ENCODE measurements around the gene HOXA10. TPM values are rescaled to one million over a fixed set of nuclear protein-coding genes. Genes with fewer than 3 reads are reported as not detected.

HOXA10 gene
- total and polyA plus RNA-seq, 4 donors: 0.03 to 0.70 (median 0.13) TPM

DNA sequence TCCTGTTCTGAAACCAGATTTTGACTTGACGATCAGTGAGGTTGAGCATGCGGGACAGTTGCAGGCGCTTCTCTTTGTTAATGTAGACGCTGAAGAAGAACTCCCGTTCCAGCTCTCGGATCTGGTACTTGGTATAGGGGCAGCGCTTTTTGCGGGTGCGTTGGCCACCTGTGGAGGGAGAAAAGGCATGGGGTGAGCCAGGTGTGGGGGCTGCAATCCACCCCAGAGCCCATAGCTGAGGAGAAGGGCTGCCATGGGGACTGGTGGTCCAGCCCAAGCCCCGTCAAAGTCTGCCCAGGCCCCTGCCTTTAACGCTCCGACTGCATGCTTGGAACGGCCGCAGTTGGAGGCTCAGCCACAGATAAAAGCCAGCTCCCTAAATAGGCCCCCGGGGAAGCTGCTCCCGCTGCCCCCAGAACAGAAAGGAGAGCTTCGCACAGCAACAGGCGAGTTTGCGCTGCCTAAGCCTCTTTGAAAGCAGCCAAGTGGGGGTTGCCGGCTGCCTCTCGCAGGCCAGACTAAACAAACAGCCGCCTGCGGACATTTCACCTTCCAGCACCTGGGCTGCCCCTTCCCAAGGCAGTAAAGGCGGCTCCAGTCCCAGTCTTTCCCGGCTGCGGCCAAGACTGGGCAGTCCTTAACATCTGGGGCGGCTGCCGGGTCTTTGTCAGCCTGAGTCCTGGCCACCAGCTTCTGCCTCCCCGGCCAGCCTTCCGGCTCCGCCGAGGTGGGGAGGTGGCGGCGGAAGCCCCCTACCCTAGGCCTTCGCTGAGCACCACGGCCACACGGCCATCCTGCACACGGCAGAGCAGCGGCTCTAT lies 9.0 kb upstream of the HOXA10 start:
- DNase-seq (ENCODE audit: low spot score): no peak
- Histone ChIP-seq H3K9ac (ENCODE audit: low read depth in 1 of 2, low read length in 2 of 2) (no peak overlapping the region), H3K36me3 (ENCODE audit: control insufficient read depth in 4 of 4, insufficient read depth in 3 of 4, low read depth in 1 of 4, low read length in 3 of 4) (no peaks in the 10 kb centered on the region), H3K27ac (ENCODE audit: low read depth in 1 of 2, low read length in 2 of 2) (no peak overlapping the region), H3K27me3 (ENCODE audit: control insufficient read depth in 4 of 4, insufficient read depth in 4 of 4, low read length in 3 of 4) (peaks cover 13 to 57% (median 27%) of the 10 kb centered on the region in 4 donors), H3K4me3 (ENCODE audit: low read depth in 1 of 3, low read length in 3 of 3) (no peak overlapping the region), H3K4me1 (ENCODE audit: control insufficient read depth in 4 of 4, insufficient read depth in 4 of 4, low read length in 3 of 4) (peaks cover 2 to 29% (median 15%) of the 10 kb centered on the region in 4 donors), H3K9me3 (ENCODE audit: control insufficient read depth in 4 of 4, low read length in 3 of 4) (peaks cover 0 to 4% (median 0%) of the 10 kb centered on the region in 4 donors)
- TF ChIP-seq FOXA2 (IDR thresholded peaks at IDR 0.05): no peak
- TF ChIP-seq TAF1 (conservative IDR thresholded peaks at IDR 0.05): no peak
- TF ChIP-seq HNF4G (IDR thresholded peaks at IDR 0.05): no peak
- WGBS: 11% methylated on average over 39 of the region's 39 CpGs

DNA sequence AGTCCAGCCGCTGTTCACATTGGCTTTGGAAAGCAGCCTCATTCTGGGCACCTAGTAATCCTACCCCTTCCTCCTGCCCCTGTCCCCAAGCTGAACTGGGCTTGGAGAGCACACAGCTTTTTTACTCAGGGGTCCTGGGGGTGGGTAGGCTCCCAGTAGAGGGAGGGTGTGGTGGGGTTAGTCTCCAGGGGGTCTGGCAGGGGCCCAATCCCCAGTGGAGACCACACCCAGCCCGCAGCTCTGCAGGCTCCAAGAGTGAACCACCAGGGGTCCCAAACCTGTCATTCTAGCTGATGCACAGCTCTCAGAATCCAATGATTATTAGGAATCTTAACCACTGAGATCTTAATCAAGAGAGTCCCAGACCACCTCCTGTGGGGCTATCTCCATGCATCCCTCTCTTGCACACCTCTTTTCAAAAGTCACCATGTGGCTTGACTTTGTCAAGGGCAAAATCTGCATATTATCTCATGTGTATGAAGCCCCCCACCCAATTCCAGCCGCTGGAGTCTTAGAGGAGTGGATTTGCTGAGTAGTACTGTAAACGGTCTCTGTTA lies 8.2 kb upstream of the HOXA10 start:
- Histone ChIP-seq H3K4me3 (ENCODE audit: low read depth in 1 of 3, low read length in 3 of 3) (no peak overlapping the region), H3K9me3 (ENCODE audit: control insufficient read depth in 4 of 4, low read length in 3 of 4) (peaks cover 0 to 4% (median 0%) of the 10 kb centered on the region in 4 donors), H3K9ac (ENCODE audit: low read depth in 1 of 2, low read length in 2 of 2) (no peak overlapping the region), H3K27ac (ENCODE audit: low read depth in 1 of 2, low read length in 2 of 2) (no peak overlapping the region), H3K4me1 (ENCODE audit: control insufficient read depth in 4 of 4, insufficient read depth in 4 of 4, low read length in 3 of 4) (peaks cover 2 to 24% (median 14%) of the 10 kb centered on the region in 4 donors), H3K27me3 (ENCODE audit: control insufficient read depth in 4 of 4, insufficient read depth in 4 of 4, low read length in 3 of 4) (peaks cover 17 to 56% (median 26%) of the 10 kb centered on the region in 4 donors), H3K36me3 (ENCODE audit: control insufficient read depth in 4 of 4, insufficient read depth in 3 of 4, low read depth in 1 of 4, low read length in 3 of 4) (no peaks in the 10 kb centered on the region)
- TF ChIP-seq SP1 (IDR thresholded peaks at IDR 0.05) (no peak), GABPA (IDR thresholded peaks at IDR 0.05 in 1 of 2, conservative IDR thresholded peaks at IDR 0.05 in 1 of 2) (no peak), TAF1 (conservative IDR thresholded peaks at IDR 0.05) (no peak), HNF4G (IDR thresholded peaks at IDR 0.05) (no peak), HNF4A (conservative IDR thresholded peaks at IDR 0.05) (no peak), FOXA2 (IDR thresholded peaks at IDR 0.05) (no peak)
- DNase-seq (ENCODE audit: low spot score): no peak
- 20% methylated on average over 4 of the region's 4 CpGs for WGBS

DNA sequence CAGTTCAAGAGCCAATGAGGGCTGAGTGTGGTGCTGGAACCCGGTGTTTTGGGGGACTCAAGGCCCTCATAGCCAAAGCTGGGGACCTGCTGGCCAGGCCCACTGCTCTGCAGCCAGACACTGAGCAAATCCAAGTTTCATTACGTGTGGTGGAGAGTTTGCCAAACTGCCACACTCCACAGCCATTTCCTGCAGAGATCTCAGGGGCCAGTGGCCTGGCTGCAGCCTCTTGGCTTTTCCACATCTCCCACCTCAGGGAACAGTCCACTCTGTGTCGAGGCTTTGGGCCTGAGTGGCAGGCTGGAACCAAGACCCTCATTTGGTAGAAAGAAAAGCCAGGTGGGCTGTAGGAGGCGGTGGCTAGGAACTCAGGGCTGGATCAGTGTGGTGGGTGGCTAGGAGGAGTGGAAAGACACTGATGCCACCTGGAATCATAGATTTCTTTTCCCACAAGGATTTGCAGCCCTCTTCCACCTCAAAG lies 7.7 kb upstream of the HOXA10 start:
- DNase-seq (ENCODE audit: low spot score): no peak
- Histone ChIP-seq H3K27ac (ENCODE audit: low read depth in 1 of 2, low read length in 2 of 2) (no peak overlapping the region), H3K36me3 (ENCODE audit: control insufficient read depth in 4 of 4, insufficient read depth in 3 of 4, low read depth in 1 of 4, low read length in 3 of 4) (no peaks in the 10 kb centered on the region), H3K27me3 (ENCODE audit: control insufficient read depth in 4 of 4, insufficient read depth in 4 of 4, low read length in 3 of 4) (peaks cover 17 to 61% (median 25%) of the 10 kb centered on the region in 4 donors), H3K4me1 (ENCODE audit: control insufficient read depth in 4 of 4, insufficient read depth in 4 of 4, low read length in 3 of 4) (peaks cover 2 to 24% (median 14%) of the 10 kb centered on the region in 4 donors), H3K9me3 (ENCODE audit: control insufficient read depth in 4 of 4, low read length in 3 of 4) (peaks cover 0 to 4% (median 0%) of the 10 kb centered on the region in 4 donors), H3K4me3 (ENCODE audit: low read depth in 1 of 3, low read length in 3 of 3) (no peak overlapping the region), H3K9ac (ENCODE audit: low read depth in 1 of 2, low read length in 2 of 2) (no peak overlapping the region)
- TF ChIP-seq EGR1 (IDR thresholded peaks at IDR 0.05; ENCODE audit: low read depth in 2 of 2) (no peak), JUND (IDR thresholded peaks at IDR 0.05) (no peak), HNF4A (conservative IDR thresholded peaks at IDR 0.05) (no peak)
- TF ChIP-seq, protein P1, sequence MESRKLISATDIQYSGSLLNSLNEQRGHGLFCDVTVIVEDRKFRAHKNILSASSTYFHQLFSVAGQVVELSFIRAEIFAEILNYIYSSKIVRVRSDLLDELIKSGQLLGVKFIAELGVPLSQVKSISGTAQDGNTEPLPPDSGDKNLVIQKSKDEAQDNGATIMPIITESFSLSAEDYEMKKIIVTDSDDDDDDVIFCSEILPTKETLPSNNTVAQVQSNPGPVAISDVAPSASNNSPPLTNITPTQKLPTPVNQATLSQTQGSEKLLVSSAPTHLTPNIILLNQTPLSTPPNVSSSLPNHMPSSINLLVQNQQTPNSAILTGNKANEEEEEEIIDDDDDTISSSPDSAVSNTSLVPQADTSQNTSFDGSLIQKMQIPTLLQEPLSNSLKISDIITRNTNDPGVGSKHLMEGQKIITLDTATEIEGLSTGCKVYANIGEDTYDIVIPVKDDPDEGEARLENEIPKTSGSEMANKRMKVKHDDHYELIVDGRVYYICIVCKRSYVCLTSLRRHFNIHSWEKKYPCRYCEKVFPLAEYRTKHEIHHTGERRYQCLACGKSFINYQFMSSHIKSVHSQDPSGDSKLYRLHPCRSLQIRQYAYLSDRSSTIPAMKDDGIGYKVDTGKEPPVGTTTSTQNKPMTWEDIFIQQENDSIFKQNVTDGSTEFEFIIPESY (IDR thresholded peaks at IDR 0.05): no peak
- TF ChIP-seq, protein P2, sequence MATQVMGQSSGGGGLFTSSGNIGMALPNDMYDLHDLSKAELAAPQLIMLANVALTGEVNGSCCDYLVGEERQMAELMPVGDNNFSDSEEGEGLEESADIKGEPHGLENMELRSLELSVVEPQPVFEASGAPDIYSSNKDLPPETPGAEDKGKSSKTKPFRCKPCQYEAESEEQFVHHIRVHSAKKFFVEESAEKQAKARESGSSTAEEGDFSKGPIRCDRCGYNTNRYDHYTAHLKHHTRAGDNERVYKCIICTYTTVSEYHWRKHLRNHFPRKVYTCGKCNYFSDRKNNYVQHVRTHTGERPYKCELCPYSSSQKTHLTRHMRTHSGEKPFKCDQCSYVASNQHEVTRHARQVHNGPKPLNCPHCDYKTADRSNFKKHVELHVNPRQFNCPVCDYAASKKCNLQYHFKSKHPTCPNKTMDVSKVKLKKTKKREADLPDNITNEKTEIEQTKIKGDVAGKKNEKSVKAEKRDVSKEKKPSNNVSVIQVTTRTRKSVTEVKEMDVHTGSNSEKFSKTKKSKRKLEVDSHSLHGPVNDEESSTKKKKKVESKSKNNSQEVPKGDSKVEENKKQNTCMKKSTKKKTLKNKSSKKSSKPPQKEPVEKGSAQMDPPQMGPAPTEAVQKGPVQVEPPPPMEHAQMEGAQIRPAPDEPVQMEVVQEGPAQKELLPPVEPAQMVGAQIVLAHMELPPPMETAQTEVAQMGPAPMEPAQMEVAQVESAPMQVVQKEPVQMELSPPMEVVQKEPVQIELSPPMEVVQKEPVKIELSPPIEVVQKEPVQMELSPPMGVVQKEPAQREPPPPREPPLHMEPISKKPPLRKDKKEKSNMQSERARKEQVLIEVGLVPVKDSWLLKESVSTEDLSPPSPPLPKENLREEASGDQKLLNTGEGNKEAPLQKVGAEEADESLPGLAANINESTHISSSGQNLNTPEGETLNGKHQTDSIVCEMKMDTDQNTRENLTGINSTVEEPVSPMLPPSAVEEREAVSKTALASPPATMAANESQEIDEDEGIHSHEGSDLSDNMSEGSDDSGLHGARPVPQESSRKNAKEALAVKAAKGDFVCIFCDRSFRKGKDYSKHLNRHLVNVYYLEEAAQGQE (IDR thresholded peaks at IDR 0.05): no peak
- WGBS: 40% methylated on average over 4 of the region's 4 CpGs
